H9 (cell line): ENCODE measurements around the gene LRP1B. TPM values are rescaled to one million over a fixed set of nuclear protein-coding genes. Genes with fewer than 3 reads are reported as not detected.

Experiments used
- DNase-seq: peaks from one replicate; pipeline ENCODE4 v3.0.0-alpha.2; 2017
- H2AFZ ChIP-seq: one replicate; pipeline ENCODE4 v1.6.1; 2013; ENCODE audit warnings: mild to moderate bottlenecking, low read length, control low read depth, moderate library complexity
- H2AK5ac ChIP-seq: 2 replicates; pipeline ENCODE4 v1.6.1; 2013; ENCODE audit warnings: low read length, control low read depth, mixed read lengths; ENCODE audit not compliant: insufficient read length
- H2BK120ac ChIP-seq: one replicate; pipeline ENCODE4 v1.6.1; 2013; ENCODE audit warnings: low read depth, mild to moderate bottlenecking, low read length, control low read depth, inconsistent platforms; ENCODE audit not compliant: poor library complexity, severe bottlenecking
- H2BK12ac ChIP-seq: 2 replicates; pipeline ENCODE4 v1.6.1; 2013; ENCODE audit warnings: low read length, control low read depth, mixed read lengths, low read depth; ENCODE audit not compliant: insufficient read length
- H2BK15ac ChIP-seq: 2 replicates; pipeline ENCODE4 v1.6.1; 2013; ENCODE audit warnings: low read depth, low read length, control low read depth
- H2BK20ac ChIP-seq: one replicate; pipeline ENCODE4 v1.6.1; 2013; ENCODE audit warnings: low read depth, mild to moderate bottlenecking, low read length, control low read depth, inconsistent platforms; ENCODE audit not compliant: poor library complexity, severe bottlenecking
- H2BK5ac ChIP-seq: 2 replicates; pipeline ENCODE4 v1.6.1; 2013; ENCODE audit warnings: low read length, control low read depth, mixed read lengths; ENCODE audit not compliant: insufficient read length
- H3K14ac ChIP-seq: 2 replicates; pipeline ENCODE4 v1.6.1; 2013; ENCODE audit warnings: low read length, control low read depth; ENCODE audit not compliant: insufficient read depth
- H3K18ac ChIP-seq: 2 replicates; pipeline ENCODE4 v1.6.1; 2013; ENCODE audit warnings: low read depth, mild to moderate bottlenecking, mixed read lengths, low read length, control low read depth; ENCODE audit not compliant: insufficient read length
- H3K23ac ChIP-seq: 2 replicates; pipeline ENCODE4 v1.6.1; 2013; ENCODE audit warnings: low read length, control low read depth, mixed read lengths, low read depth; ENCODE audit not compliant: insufficient read length
- H3K23me2 ChIP-seq: 2 replicates; pipeline ENCODE4 v1.6.1; 2013; ENCODE audit warnings: low read depth, mild to moderate bottlenecking, mixed read lengths, low read length, control low read depth; ENCODE audit not compliant: insufficient read length, poor library complexity, severe bottlenecking
- H3K27ac ChIP-seq: 2 replicates; pipeline ENCODE4 v1.5.1; 2013; ENCODE audit warnings: low read length, control low read depth, mixed read lengths, low read depth; ENCODE audit not compliant: insufficient read length
- H3K27me3 ChIP-seq: 2 replicates; pipeline ENCODE4 v1.6.1; 2013; ENCODE audit warnings: low read length, control low read depth, inconsistent platforms; ENCODE audit not compliant: insufficient read depth
- H3K4ac ChIP-seq: 2 replicates; pipeline ENCODE4 v1.6.1; 2013; ENCODE audit warnings: low read depth, mild to moderate bottlenecking, control low read depth, inconsistent platforms, low read length, moderate library complexity
- H3K4me1 ChIP-seq: 2 replicates; pipeline ENCODE4 v1.6.1; 2013; ENCODE audit warnings: low read length, control low read depth, inconsistent platforms; ENCODE audit not compliant: insufficient read depth
- H3K4me2 ChIP-seq: 2 replicates; pipeline ENCODE4 v1.6.1; 2013; ENCODE audit warnings: low read length, control low read depth, mixed read lengths; ENCODE audit not compliant: insufficient read length, insufficient read depth
- H3K56ac ChIP-seq: 2 replicates; pipeline ENCODE4 v1.6.1; 2013; ENCODE audit warnings: low read depth, mild to moderate bottlenecking, mixed read lengths, low read length, control low read depth; ENCODE audit not compliant: insufficient read length
- H3K79me1 ChIP-seq: 2 replicates; pipeline ENCODE4 v1.6.1; 2013; ENCODE audit warnings: low read depth, mild to moderate bottlenecking, moderate library complexity, low read length, control low read depth, inconsistent platforms; ENCODE audit not compliant: insufficient read depth, poor library complexity, severe bottlenecking
- H3K79me2 ChIP-seq: 2 replicates; pipeline ENCODE4 v1.6.1; 2013; ENCODE audit warnings: low read length, control low read depth, inconsistent platforms; ENCODE audit not compliant: insufficient read depth
- H3K9ac ChIP-seq: 2 replicates; pipeline ENCODE4 v1.6.1; 2013; ENCODE audit warnings: low read length, control low read depth, mixed read lengths; ENCODE audit not compliant: insufficient read length; ENCODE audit errors: extremely low read depth
- H3K9me3 ChIP-seq: one replicate; pipeline ENCODE4 v1.6.1; 2013; ENCODE audit warnings: low read depth, low read length, inconsistent platforms; ENCODE audit not compliant: control insufficient read depth
- H3T11ph ChIP-seq: one replicate; pipeline ENCODE4 v1.6.1; 2013; ENCODE audit warnings: mild to moderate bottlenecking, low read length, control low read depth, inconsistent platforms
- H4K20me1 ChIP-seq: one replicate; pipeline ENCODE4 v1.6.1; 2013; ENCODE audit not compliant: control insufficient read depth, insufficient read length, insufficient read depth
- H4K5ac ChIP-seq: 2 replicates; pipeline ENCODE4 v1.6.1; 2013; ENCODE audit warnings: low read depth, mild to moderate bottlenecking, mixed read lengths, low read length, control low read depth; ENCODE audit not compliant: insufficient read length
- H4K8ac ChIP-seq: replicated peaks from 2 replicates; pipeline ENCODE4 v1.6.1; 2013; ENCODE audit warnings: low read length, control low read depth, mixed read lengths, low read depth; ENCODE audit not compliant: insufficient read length
- H4K91ac ChIP-seq: 2 replicates; pipeline ENCODE4 v1.6.1; 2013; ENCODE audit warnings: low read depth, mild to moderate bottlenecking, moderate library complexity, mixed read lengths, low read length, control low read depth; ENCODE audit not compliant: insufficient read length
- H3K27ac Mint-ChIP-seq, 3 experiments: 2 replicates in 2 of 3; 3 replicates in 1 of 3; pipeline ENCODE4 v1.8.0; 2020 to 2021; ENCODE audit warnings: mixed read lengths in 3 of 3, mild to moderate bottlenecking in 1 of 3, moderate library complexity in 1 of 3
- H3K27me3 Mint-ChIP-seq: 2 replicates; pipeline ENCODE4 v1.8.0; 2021; ENCODE audit warnings: low read depth, mild to moderate bottlenecking, moderate library complexity, mixed read lengths
- H3K36me3 Mint-ChIP-seq, 3 experiments: 2 replicates in 2 of 3; 3 replicates in 1 of 3; pipeline ENCODE4 v1.8.0; 2020 to 2021; ENCODE audit warnings: low read depth in 3 of 3, mixed read lengths in 3 of 3; ENCODE audit not compliant: insufficient read depth in 1 of 3
- H3K4me1 Mint-ChIP-seq, 2 experiments: 2 replicates each; pipeline ENCODE4 v1.8.0; 2020; ENCODE audit warnings: mixed read lengths in 2 of 2
- H3K4me3 Mint-ChIP-seq, 2 experiments: 2 replicates in 1 of 2; 3 replicates in 1 of 2; pipeline ENCODE4 v1.8.0; 2020 to 2021; ENCODE audit warnings: mild to moderate bottlenecking in 2 of 2, mixed read lengths in 2 of 2, moderate library complexity in 1 of 2
- H3K9me3 Mint-ChIP-seq, 2 experiments: 2 replicates in 1 of 2; 3 replicates in 1 of 2; pipeline ENCODE4 v1.8.0; 2020; ENCODE audit warnings: mild to moderate bottlenecking in 2 of 2, mixed read lengths in 2 of 2, moderate library complexity in 1 of 2
- CTCF ChIP-seq: fragments of 200-600 bp; sonication (generic); conservative IDR thresholded peaks from 3 replicates; pipeline ENCODE4 v1.8.0; 2021; ENCODE audit warnings: antibody characterized with exemption, mild to moderate bottlenecking
- WGBS: extraction: QIAGEN DNeasy Blood & Tissue Kit; methylation state at CpG from one replicate; pipeline ENCODE4 v1.1.7; 2013; ENCODE audit warnings: missing lambda C conversion rate, low lambda C conversion rate, mixed read lengths; ENCODE audit not compliant: insufficient read length; ENCODE audit errors: extremely low coverage; 5-methylcytosine and 5-hydroxymethylcytosine counted together
- total RNA-seq: library from RNA; stranded (reverse); gene quantifications from 2 replicates; pipeline ENCODE4 v1.2.1, GENCODE V29; 2021

Gene LRP1B
- total RNA-seq, 1 experiment from 2014 or later: not detected

DNA sequence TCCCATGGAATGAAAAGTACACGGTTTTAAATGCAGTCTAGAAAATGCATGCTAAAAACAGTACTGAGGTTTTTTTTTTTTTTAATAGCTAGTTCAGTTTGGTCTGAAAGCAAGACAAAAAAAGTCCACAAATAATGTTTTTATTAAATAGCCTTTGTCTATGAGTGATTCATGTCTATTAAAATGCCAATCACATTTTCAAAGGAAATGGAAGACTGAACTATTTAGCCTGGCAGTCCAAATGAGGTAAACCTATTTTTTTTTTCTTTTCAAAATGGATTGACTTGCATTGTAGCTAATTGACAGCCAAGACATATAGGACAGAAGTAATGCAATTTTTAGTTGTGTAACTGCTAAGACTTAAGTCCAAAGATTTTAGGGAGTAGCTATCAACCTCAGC, 90.3 kb downstream of the LRP1B start:
- H3K27ac ChIP-seq: no peak overlapping the region
- no peak overlapping the region for H3K56ac ChIP-seq
- no peak overlapping the region for H2AK5ac ChIP-seq
- H3K18ac ChIP-seq: no peak overlapping the region
- H3K23me2 ChIP-seq: no peaks in the 10 kb centered on the region
- no peak overlapping the region for H2BK12ac ChIP-seq
- H3K9ac ChIP-seq: no peak overlapping the region
- H3T11ph ChIP-seq: no peak overlapping the region
- H3K9me3 ChIP-seq: no peaks in the 10 kb centered on the region
- H3K4me1 ChIP-seq: peaks cover 4% of the 10 kb centered on the region; the same call in 1 of the 2 replicates
- no peak overlapping the region for H2BK120ac ChIP-seq
- no peak overlapping the region for H2BK20ac ChIP-seq
- H4K20me1 ChIP-seq: no peaks in the 10 kb centered on the region
- H4K8ac ChIP-seq: no peak overlapping the region
- Mint-ChIP-seq H3K4me3 (no peak overlapping the region), H3K9me3 (peaks cover 0 to 5% of the 10 kb centered on the region in 2 experiments; a peak in 3 of 5 replicates), H3K27me3 (no peaks in the 10 kb centered on the region), H3K36me3 (peaks cover 0 to 5% (median 0%) of the 10 kb centered on the region in 3 experiments; a peak in 2 of 7 replicates), H3K27ac (no peak overlapping the region), H3K4me1 (peaks cover 24 to 27% of the 10 kb centered on the region in 2 experiments)
- no peak overlapping the region for H2AFZ ChIP-seq
- no peak overlapping the region for H3K14ac ChIP-seq
- no CpG with 5 or more reads among the region's 1 CpG for WGBS
- H3K23ac ChIP-seq: no peak overlapping the region
- H3K4ac ChIP-seq: no peak overlapping the region
- no peaks in the 10 kb centered on the region for H3K79me1 ChIP-seq
- TF ChIP-seq CTCF: no peak
- no peak overlapping the region for H4K5ac ChIP-seq
- no peak overlapping the region for H4K91ac ChIP-seq
- no peaks in the 10 kb centered on the region for H3K79me2 ChIP-seq
- H3K27me3 ChIP-seq: no peaks in the 10 kb centered on the region
- H2BK5ac ChIP-seq: no peak overlapping the region
- H3K4me2 ChIP-seq: no peak overlapping the region
- no peak overlapping the region for H2BK15ac ChIP-seq
- DNase-seq: no peak
